ENCODE data around the gene SAV1. TPM values are rescaled to one million over a fixed set of nuclear protein-coding genes. Genes with fewer than 3 reads are reported as not detected.
"Not testable (repeated sequence)": the region's sequence is repeated elsewhere in the genome, so short reads cannot be mapped to it uniquely, and the experiment has no call there.

SAV1 gene
- total and polyA plus RNA-seq, 2 experiments from 2014 or later: 17.4 to 19.0 TPM

DNA sequence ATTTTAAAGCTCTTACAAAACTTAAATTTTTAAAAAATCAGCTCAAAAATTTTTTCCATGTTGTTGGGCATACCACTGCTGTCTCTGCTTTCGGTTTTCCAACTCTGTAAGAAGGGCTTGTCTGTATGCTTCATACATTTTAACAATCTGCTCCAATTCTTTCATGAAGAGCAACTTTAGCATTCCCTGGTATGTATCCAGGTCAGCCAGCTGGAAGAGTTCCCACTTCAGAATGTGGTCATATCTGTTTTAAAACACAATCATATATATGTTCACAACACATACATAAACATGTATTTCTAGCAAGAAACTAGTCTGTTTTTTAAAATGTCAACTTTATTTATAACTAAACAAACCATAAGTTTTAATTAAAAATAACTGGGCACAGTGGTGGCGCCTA, 33.0 kb downstream of the SAV1 start:
- no peaks in the 10 kb centered on the region for H3K79me2 ChIP-seq
- no peak overlapping the region for H3K27ac ChIP-seq
- DNase-seq (ENCODE audit: low spot score): no peak
- no peak overlapping the region for H3K4me3 ChIP-seq
- no peak overlapping the region for H2AFZ ChIP-seq
- no peaks in the 10 kb centered on the region for H3K9me2 ChIP-seq (replicated peaks; ENCODE audit: insufficient read depth)
- H4K20me1 ChIP-seq (ENCODE audit: insufficient read depth, poor library complexity, severe bottlenecking): no peaks in the 10 kb centered on the region
- H3K9me3 ChIP-seq (ENCODE audit: low read depth): no peaks in the 10 kb centered on the region
- TF ChIP-seq EZH2phosphoT487 (IDR thresholded peaks at IDR 0.05; ENCODE audit: low read depth, severe bottlenecking, unreplicated experiment) (no peak), CTCF (IDR thresholded peaks at IDR 0.05; ENCODE audit: poor library complexity) (no peak), EZH2 (IDR thresholded peaks at IDR 0.05; ENCODE audit: borderline replicate concordance) (no peak)
- no peaks in the 10 kb centered on the region for H3K4me1 ChIP-seq (ENCODE audit: insufficient read depth)
- H3K36me3 ChIP-seq (replicated peaks; ENCODE audit: insufficient read depth, low read depth): no peaks in the 10 kb centered on the region
- no peaks in the 10 kb centered on the region for H3K27me3 ChIP-seq
- H3K4me2 ChIP-seq: no peak overlapping the region
- 98% methylated on average over 2 of the region's 2 CpGs for WGBS (ENCODE audit: low lambda C conversion rate, missing lambda C conversion rate)

DNA sequence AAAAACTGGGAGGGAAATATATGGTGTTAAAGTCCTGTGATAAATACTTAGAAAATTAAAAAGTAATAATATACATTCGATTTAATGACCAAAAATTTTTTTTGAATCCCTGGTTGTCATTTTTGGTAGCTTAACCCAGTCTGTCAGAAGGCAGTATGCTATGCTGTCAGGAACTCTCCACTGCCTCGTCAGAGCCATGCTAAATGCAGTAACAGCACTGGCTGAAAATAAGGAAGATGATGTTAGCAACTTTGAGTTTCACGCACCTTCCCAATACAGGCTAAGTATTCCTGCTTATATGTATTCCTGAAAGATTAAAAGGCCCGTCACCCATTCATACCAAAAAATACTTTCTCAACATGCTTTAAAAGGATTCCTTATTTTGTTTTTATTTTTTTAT, 34.2 kb downstream of the SAV1 start:
- Histone ChIP-seq H4K20me1 (ENCODE audit: insufficient read depth, poor library complexity, severe bottlenecking) (no peaks in the 10 kb centered on the region), H3K79me2 (no peaks in the 10 kb centered on the region), H3K27me3 (no peaks in the 10 kb centered on the region), H3K4me1 (ENCODE audit: insufficient read depth) (no peaks in the 10 kb centered on the region), H3K36me3 (replicated peaks; ENCODE audit: insufficient read depth, low read depth) (no peaks in the 10 kb centered on the region), H3K4me3 (no peak overlapping the region), H2AFZ (no peak overlapping the region), H3K4me2 (no peak overlapping the region), H3K9me3 (ENCODE audit: low read depth) (no peaks in the 10 kb centered on the region), H3K27ac (no peak overlapping the region), H3K9me2 (replicated peaks; ENCODE audit: insufficient read depth) (no peaks in the 10 kb centered on the region)
- TF ChIP-seq EZH2 (IDR thresholded peaks at IDR 0.05; ENCODE audit: borderline replicate concordance) (no peak), CTCF (IDR thresholded peaks at IDR 0.05; ENCODE audit: poor library complexity) (no peak), EZH2phosphoT487 (IDR thresholded peaks at IDR 0.05; ENCODE audit: low read depth, severe bottlenecking, unreplicated experiment) (no peak)
- 92% methylated on average over 4 of the region's 4 CpGs for WGBS (ENCODE audit: low lambda C conversion rate, missing lambda C conversion rate)
- no peak for DNase-seq (ENCODE audit: low spot score)

- DNase-seq (ENCODE audit: low spot score): no peak
- 73% methylated on average over 4 of the region's 4 CpGs for WGBS (ENCODE audit: low lambda C conversion rate, missing lambda C conversion rate)
- no peaks in the 10 kb centered on the region for H3K9me2 ChIP-seq (replicated peaks; ENCODE audit: insufficient read depth)
- no peak overlapping the region for H2AFZ ChIP-seq
- no peak overlapping the region for H3K27ac ChIP-seq
- no peak overlapping the region for H3K4me3 ChIP-seq
- no peaks in the 10 kb centered on the region for H3K36me3 ChIP-seq (replicated peaks; ENCODE audit: insufficient read depth, low read depth)
- no peaks in the 10 kb centered on the region for H3K9me3 ChIP-seq (ENCODE audit: low read depth)
- no peak overlapping the region for H3K4me2 ChIP-seq
- no peaks in the 10 kb centered on the region for H4K20me1 ChIP-seq (ENCODE audit: insufficient read depth, poor library complexity, severe bottlenecking)
- no peaks in the 10 kb centered on the region for H3K79me2 ChIP-seq
- no peaks in the 10 kb centered on the region for H3K27me3 ChIP-seq
- no peaks in the 10 kb centered on the region for H3K4me1 ChIP-seq (ENCODE audit: insufficient read depth)
- TF ChIP-seq EZH2phosphoT487 (IDR thresholded peaks at IDR 0.05; ENCODE audit: low read depth, severe bottlenecking, unreplicated experiment) (no peak), CTCF (IDR thresholded peaks at IDR 0.05; ENCODE audit: poor library complexity) (no peak), EZH2 (IDR thresholded peaks at IDR 0.05; ENCODE audit: borderline replicate concordance) (no peak)
These were observed 36.7 kb downstream of the SAV1 start for GRCh38 chr14:50631408-50631821.

DNA sequence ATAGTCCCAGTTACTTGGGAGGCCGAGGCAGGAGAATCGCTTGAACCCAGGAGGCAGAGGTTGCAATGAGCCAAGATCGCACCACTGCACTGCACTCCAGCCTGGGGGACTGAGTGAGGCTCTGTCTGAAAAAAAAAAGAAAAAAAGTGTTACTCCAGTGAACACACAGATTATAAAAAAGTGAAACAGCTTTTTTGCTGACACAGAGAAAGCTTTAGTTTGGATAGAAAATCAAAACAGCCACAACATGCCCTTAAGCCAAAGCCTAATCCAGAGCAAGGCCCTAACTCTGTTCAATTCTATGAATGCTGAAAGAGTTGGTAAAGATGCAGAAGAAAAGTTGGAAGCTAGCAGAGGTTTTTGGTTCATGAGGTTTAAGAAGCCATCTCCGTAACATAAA, 43.2 kb downstream of the SAV1 start:
- H2AFZ ChIP-seq; H3K27me3 ChIP-seq; H3K4me3 ChIP-seq; H3K27ac ChIP-seq; H3K79me2 ChIP-seq; H4K20me1 ChIP-seq (ENCODE audit: insufficient read depth, poor library complexity, severe bottlenecking); H3K4me1 ChIP-seq (ENCODE audit: insufficient read depth); H3K4me2 ChIP-seq; H3K9me3 ChIP-seq (ENCODE audit: low read depth); DNase-seq (ENCODE audit: low spot score); H3K36me3 ChIP-seq (replicated peaks; ENCODE audit: insufficient read depth, low read depth); H3K9me2 ChIP-seq (replicated peaks; ENCODE audit: insufficient read depth): not testable (repeated sequence)
- WGBS (ENCODE audit: low lambda C conversion rate, missing lambda C conversion rate): 98% methylated on average over 4 of the region's 4 CpGs

Data from hepatocyte (in vitro differentiated cells).